Fibroblast of lung (primary cell): ENCODE data around the gene MORF4L2. TPM values are rescaled to one million over a fixed set of nuclear protein-coding genes. Genes with fewer than 3 reads are reported as not detected.
A peak's percentile ranks its signal among the peaks of the same experiment; 100 is the strongest.

Experiments used
- DNase-seq, 2 donors: peaks; one replicate each; pipeline versions ENCODE4 v3.0.0 to v3.0.0-alpha.2; 2010; ENCODE audit warnings: low read depth in 2 of 2
- H2AFZ ChIP-seq: 2 replicates; pipeline ENCODE4 v1.5.1; 2012; ENCODE audit warnings: low read length, control low read depth, inconsistent platforms
- H3K27ac ChIP-seq: 2 replicates; pipeline ENCODE4 v1.5.1; 2011; ENCODE audit warnings: low read length, control low read depth; ENCODE audit not compliant: insufficient read depth
- H3K27me3 ChIP-seq: 2 replicates; pipeline ENCODE4 v1.5.1; 2011; ENCODE audit warnings: mild to moderate bottlenecking, low read length; ENCODE audit not compliant: control insufficient read depth, insufficient read depth
- H3K36me3 ChIP-seq: 2 replicates; pipeline ENCODE4 v1.5.1; 2011; ENCODE audit warnings: low read length; ENCODE audit not compliant: control insufficient read depth, insufficient read depth
- H3K4me1 ChIP-seq: 2 replicates; pipeline ENCODE4 v1.5.1; 2011; ENCODE audit warnings: low read length; ENCODE audit not compliant: control insufficient read depth, insufficient read depth; ENCODE audit errors: extremely low read depth
- H3K4me2 ChIP-seq: 2 replicates; pipeline ENCODE4 v1.5.1; 2011; ENCODE audit warnings: low read length, control low read depth; ENCODE audit not compliant: insufficient read depth; ENCODE audit errors: extremely low read depth
- H3K4me3 ChIP-seq, 4 experiments: fragments of 200-600 bp in 1 of 4; sonication (generic) in 1 of 4; replicated peaks in 1 of 4; 2 replicates each; pipeline ENCODE4 v1.5.1; 2011 to 2016; ENCODE audit warnings: low read length in 4 of 4, low read depth in 3 of 4, mild to moderate bottlenecking in 3 of 4, control low read depth in 2 of 4, inconsistent platforms in 1 of 4, mixed read lengths in 1 of 4; ENCODE audit not compliant: insufficient read depth in 1 of 4; ENCODE audit errors: control extremely low read depth in 1 of 4
- H3K79me2 ChIP-seq: 2 replicates; pipeline ENCODE4 v1.5.1; 2012; ENCODE audit warnings: mild to moderate bottlenecking, low read length, inconsistent platforms; ENCODE audit not compliant: control insufficient read depth, insufficient read depth
- H3K9ac ChIP-seq: 2 replicates; pipeline ENCODE4 v1.5.1; 2011; ENCODE audit warnings: mild to moderate bottlenecking, low read length, control low read depth; ENCODE audit not compliant: insufficient read depth
- H3K9me3 ChIP-seq: 2 replicates; pipeline ENCODE4 v1.5.1; 2012; ENCODE audit warnings: low read depth, low read length; ENCODE audit not compliant: control insufficient read depth, insufficient read depth
- H4K20me1 ChIP-seq: 2 replicates; pipeline ENCODE4 v1.5.1; 2011; ENCODE audit warnings: low read length; ENCODE audit not compliant: control insufficient read depth, insufficient read depth; ENCODE audit errors: extremely low read depth
- EZH2 ChIP-seq: IDR thresholded peaks from 2 replicates; pipeline ENCODE4 v1.5.1; 2012; ENCODE audit warnings: low read length, control low read depth, mild to moderate bottlenecking; ENCODE audit errors: missing control alignments
- polyA minus RNA-seq: library from RNA; depleted of rRNA, polyadenylated mRNA; stranded (reverse); fragments of >200 nt; gene quantifications from 2 replicates; pipeline ENCODE4 v1.2.3, GENCODE V29; 2011; ENCODE audit warnings: low replicate concordance
- polyA plus RNA-seq, 2 donors: library from polyadenylated mRNA; depleted of rRNA in 1 of 2; stranded (reverse) in 1 of 2; unstranded in 1 of 2; fragments of >200 nt; gene quantifications; 2 replicates each; pipeline ENCODE4 v1.2.1, GENCODE V29; 2011 to 2012; ENCODE audit warnings: missing spikeins in 1 of 2
- total RNA-seq: library from RNA; depleted of rRNA; stranded (reverse); fragments of >200 nt; gene quantifications from 2 replicates; pipeline ENCODE4 v1.2.1, GENCODE V29; 2014
- TF ChIP-seq, protein P1 (sequence below), 2 donors: IDR thresholded peaks in 1 of 2; conservative IDR thresholded peaks in 1 of 2; 1 replicate in 1 of 2; 2 replicates in 1 of 2; pipeline ENCODE4 v1.5.1; 2011 to 2012; ENCODE audit warnings: low read length in 2 of 2, control low read depth in 1 of 2, inconsistent platforms in 1 of 2, low read depth in 1 of 2, mild to moderate bottlenecking in 1 of 2

MORF4L2 gene, protein sequence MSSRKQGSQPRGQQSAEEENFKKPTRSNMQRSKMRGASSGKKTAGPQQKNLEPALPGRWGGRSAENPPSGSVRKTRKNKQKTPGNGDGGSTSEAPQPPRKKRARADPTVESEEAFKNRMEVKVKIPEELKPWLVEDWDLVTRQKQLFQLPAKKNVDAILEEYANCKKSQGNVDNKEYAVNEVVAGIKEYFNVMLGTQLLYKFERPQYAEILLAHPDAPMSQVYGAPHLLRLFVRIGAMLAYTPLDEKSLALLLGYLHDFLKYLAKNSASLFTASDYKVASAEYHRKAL
- total RNA-seq, result 287 and 353 TPM in 2 replicates
- 814 and 948 TPM in 2 replicates for polyA plus RNA-seq
- 416 and 521 TPM in 2 replicates for polyA plus RNA-seq (2012)
- polyA minus RNA-seq, result 36.2 and 48.1 TPM in 2 replicates

DNA sequence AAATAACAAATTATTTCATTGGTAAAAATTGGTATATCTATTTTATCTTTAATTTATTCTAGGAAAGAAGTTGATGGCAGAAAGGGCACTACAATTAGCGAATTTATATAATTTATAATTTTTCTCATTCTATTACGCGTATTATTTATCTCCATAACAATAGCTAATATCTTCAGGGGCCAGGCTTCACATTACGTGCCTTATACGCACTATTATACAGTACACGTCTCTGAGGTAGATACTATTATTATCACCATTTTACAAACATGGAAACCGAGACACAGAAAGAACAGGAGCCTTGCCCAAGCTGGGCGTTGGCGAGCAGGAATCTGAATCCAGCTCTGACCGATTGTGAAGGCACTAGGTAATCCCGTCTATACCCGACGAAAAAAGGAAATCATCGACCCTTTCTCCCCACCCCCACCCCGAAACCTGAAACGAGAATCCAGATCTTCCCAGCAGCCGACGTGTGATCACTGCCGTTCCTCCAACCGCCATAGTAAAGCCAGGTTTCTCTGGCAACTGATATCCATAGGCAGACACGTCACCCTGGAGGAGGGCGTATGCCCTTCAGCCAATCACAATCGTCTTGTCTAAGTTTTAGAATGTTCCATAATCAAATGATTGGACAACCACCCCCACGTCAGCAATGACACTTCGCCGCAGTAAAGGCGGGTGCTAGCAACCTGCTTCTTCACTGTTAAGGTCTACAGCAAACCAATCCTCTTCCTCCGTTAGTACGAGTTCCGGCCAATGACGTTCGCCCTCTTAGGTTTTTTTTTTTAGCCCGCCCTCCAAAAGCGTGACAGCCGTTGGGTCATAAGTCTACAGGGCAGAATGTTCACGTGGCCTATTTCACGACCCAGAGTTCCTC, at the start of gene MORF4L2:
MORF4L2 (minus strand) TSS at position 501 of the 874 bp plus-strand sequence. CDS start 9,672 bp downstream, outside the sequence.
- Histone ChIP-seq H4K20me1 (no peaks in the 10 kb centered on the region), H3K4me1 (peaks cover 3% of the 10 kb centered on the region), H3K36me3 (no peaks in the 10 kb centered on the region), H3K4me2 (peak within 1 kb of the TSS; percentile 28), H3K9me3 (no peaks in the 10 kb centered on the region), H3K27ac (peak within 1 kb of the TSS; percentile 98), H3K9ac (peak within 1 kb of the TSS; percentile 87), H3K79me2 (peaks cover 31% of the 10 kb centered on the region), H3K27me3 (no peaks in the 10 kb centered on the region), H3K4me3 (peak within 1 kb of the TSS; percentile 69 to 97 (median 78)), H2AFZ (no peak within 1 kb of the TSS)
- no peak for TF ChIP-seq EZH2
- TF ChIP-seq, protein P1, sequence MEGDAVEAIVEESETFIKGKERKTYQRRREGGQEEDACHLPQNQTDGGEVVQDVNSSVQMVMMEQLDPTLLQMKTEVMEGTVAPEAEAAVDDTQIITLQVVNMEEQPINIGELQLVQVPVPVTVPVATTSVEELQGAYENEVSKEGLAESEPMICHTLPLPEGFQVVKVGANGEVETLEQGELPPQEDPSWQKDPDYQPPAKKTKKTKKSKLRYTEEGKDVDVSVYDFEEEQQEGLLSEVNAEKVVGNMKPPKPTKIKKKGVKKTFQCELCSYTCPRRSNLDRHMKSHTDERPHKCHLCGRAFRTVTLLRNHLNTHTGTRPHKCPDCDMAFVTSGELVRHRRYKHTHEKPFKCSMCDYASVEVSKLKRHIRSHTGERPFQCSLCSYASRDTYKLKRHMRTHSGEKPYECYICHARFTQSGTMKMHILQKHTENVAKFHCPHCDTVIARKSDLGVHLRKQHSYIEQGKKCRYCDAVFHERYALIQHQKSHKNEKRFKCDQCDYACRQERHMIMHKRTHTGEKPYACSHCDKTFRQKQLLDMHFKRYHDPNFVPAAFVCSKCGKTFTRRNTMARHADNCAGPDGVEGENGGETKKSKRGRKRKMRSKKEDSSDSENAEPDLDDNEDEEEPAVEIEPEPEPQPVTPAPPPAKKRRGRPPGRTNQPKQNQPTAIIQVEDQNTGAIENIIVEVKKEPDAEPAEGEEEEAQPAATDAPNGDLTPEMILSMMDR (conservative IDR thresholded peaks at IDR 0.05 in 1 of 2, IDR thresholded peaks at IDR 0.05 in 1 of 2; ENCODE audit: low read depth in 1 of 2, low read length in 2 of 2), result no peak
- DNase-seq, result peak; percentile 99

DNA sequence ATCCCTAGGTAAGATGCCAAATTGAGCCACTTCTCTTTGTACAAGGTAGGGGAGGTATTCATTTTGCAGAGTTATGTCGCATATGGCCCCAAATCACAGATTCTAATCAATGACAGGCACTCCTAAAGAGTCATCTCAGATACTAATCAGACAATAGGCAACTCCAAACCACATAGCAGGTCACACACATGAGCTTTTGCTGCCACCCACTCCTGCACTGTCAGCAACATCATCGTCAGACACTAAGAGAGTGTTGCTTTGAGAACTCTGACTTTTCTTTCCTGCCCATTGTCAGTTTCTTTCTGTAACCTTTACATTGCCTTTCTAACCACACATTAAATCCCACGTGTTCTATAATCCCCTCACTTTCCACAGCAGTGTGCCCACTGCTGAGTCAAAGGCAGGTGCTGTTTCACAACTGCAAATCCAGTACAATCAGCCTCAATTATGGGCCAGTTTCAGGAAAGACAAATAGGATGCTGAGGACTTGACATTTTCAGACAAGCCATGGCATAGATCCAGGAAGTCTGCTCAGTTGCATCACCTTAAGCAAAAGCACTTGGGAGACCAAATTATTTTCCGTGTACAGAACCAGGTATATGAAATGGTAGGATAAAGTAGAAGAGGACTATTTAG, 47.7 kb upstream of the MORF4L2 start:
- Histone ChIP-seq H3K4me2 (no peak overlapping the region), H2AFZ (no peak overlapping the region), H3K27me3 (no peaks in the 10 kb centered on the region), H3K4me3 (no peak overlapping the region), H3K79me2 (no peaks in the 10 kb centered on the region), H3K4me1 (peaks cover 8% of the 10 kb centered on the region), H3K9me3 (no peaks in the 10 kb centered on the region), H3K9ac (no peak overlapping the region), H4K20me1 (no peaks in the 10 kb centered on the region), H3K27ac (no peak overlapping the region), H3K36me3 (no peaks in the 10 kb centered on the region)
- DNase-seq, result peak; percentile 8 to 45
- TF ChIP-seq EZH2, result no peak
- TF ChIP-seq, protein P1 (conservative IDR thresholded peaks at IDR 0.05 in 1 of 2, IDR thresholded peaks at IDR 0.05 in 1 of 2; ENCODE audit: low read depth in 1 of 2, low read length in 2 of 2), result no peak

DNA sequence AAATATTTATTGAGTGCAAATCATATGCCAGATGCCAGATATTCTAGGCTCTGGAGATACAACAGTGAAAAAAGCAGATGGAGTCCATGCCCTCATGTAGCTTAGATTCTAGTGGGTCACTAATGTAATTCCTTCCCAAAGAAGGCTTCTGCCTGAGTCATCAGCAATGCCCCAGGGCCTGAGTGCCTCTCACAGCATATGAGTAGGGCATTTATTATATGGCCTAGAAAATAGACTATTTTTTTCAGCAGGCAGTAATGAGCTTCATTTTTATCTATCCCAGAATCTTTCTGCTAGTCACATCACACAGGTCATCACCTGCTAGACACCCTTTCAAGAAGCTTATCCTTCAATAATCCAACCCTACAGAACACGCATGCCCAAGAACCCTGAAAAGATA, 46.5 kb upstream of the MORF4L2 start:
- Histone ChIP-seq H3K9ac (no peak overlapping the region), H2AFZ (no peak overlapping the region), H3K4me1 (peaks cover 8% of the 10 kb centered on the region), H3K27me3 (no peaks in the 10 kb centered on the region), H3K27ac (no peak overlapping the region), H3K9me3 (no peaks in the 10 kb centered on the region), H3K36me3 (no peaks in the 10 kb centered on the region), H3K4me3 (no peak overlapping the region), H3K4me2 (no peak overlapping the region), H4K20me1 (no peaks in the 10 kb centered on the region), H3K79me2 (no peaks in the 10 kb centered on the region)
- TF ChIP-seq, protein P1 (conservative IDR thresholded peaks at IDR 0.05 in 1 of 2, IDR thresholded peaks at IDR 0.05 in 1 of 2; ENCODE audit: low read depth in 1 of 2, low read length in 2 of 2), result no peak
- no peak for DNase-seq
